Right lobe of liver (tissue), 4 donors: Measurements from ENCODE around the gene ICA1L.

Experiments
- CTCF ChIP-seq, 4 donors: fragments of 200-600 bp in 3 of 4; fragments of 450-650 bp in 1 of 4; IDR thresholded peaks; one replicate each; pipeline versions ENCODE4 v1.5.1 to v1.8.0; 2016 to 2022; ENCODE audit warnings: antibody characterized with exemption in 4 of 4, mild to moderate bottlenecking in 2 of 4
- POLR2A ChIP-seq: fragments of 450-650 bp; IDR thresholded peaks from one replicate; pipeline ENCODE4 v1.6.1; 2017; ENCODE audit warnings: antibody characterized with exemption, mild to moderate bottlenecking
- donor health status: DM: no; HTN: no; CAD: no.
- donor health status: DM: no; HTN: no; CAD: no.
- donor health status: DM: no; HTN: yes; CAD: no.

GRCh38 chr2:202911203-202911511 is 39.6 kb upstream of the ICA1L start:
- TF ChIP-seq CTCF (IDR thresholded peaks at IDR 0.05) (no peak), POLR2A (no peak)
